OCI-LY7 (cell line): ENCODE measurements around the gene KREMEN1. TPM values are rescaled to one million over a fixed set of nuclear protein-coding genes. Genes with fewer than 3 reads are reported as not detected.
"Not testable (repeated sequence)": the region's sequence is repeated elsewhere in the genome, so short reads cannot be mapped to it uniquely, and the experiment has no call there.

Experiments
- BruUV-seq: library from RNA; stranded (reverse); fragments of 400-500 nt; replicated peaks from 2 replicates; lab custom pipeline; 2021; lab: Mats Ljungman, UMichigan
- CTCF ChIA-PET: fragments of 300-600 bp; sonication (Branson Sonifier 250); formaldehyde crosslinking; loops from one replicate; lab custom pipeline; 2022; ENCODE audit warnings: antibody characterized with exemption; ENCODE audit not compliant: unreplicated experiment; lab: Charles Lee
- POLR2A ChIA-PET: fragments of 300-600 bp; sonication (Branson Sonifier 250); formaldehyde crosslinking; loops from one replicate; lab custom pipeline; 2022; ENCODE audit warnings: antibody characterized with exemption; lab: Charles Lee
- DNase-seq: peaks from one replicate; pipeline ENCODE4 v3.0.0-alpha.2; 2015; ENCODE audit warnings: low spot score
- H2AFZ ChIP-seq: fragments of 200-600 bp; sonication (generic), shearing (Covaris generic); 2 replicates; pipeline ENCODE4 v1.6.1; 2014; ENCODE audit warnings: mild to moderate bottlenecking, antibody characterized with exemption, low read length, moderate library complexity
- H3K27ac ChIP-seq: fragments of 200-600 bp; sonication (generic); 2 replicates; pipeline ENCODE4 v1.5.1; 2014; ENCODE audit warnings: mixed run types, low read depth, mild to moderate bottlenecking, moderate library complexity, low read length, inconsistent platforms; ENCODE audit not compliant: poor library complexity, severe bottlenecking
- H3K36me3 ChIP-seq: fragments of 200-600 bp; sonication (generic); 2 replicates; pipeline ENCODE4 v1.6.1; 2014; ENCODE audit warnings: mild to moderate bottlenecking, antibody characterized with exemption, low read length, moderate library complexity, mixed read lengths; ENCODE audit not compliant: insufficient read depth
- H3K4me1 ChIP-seq: fragments of 200-600 bp; sonication (generic); 2 replicates; pipeline ENCODE4 v1.5.1; 2014; ENCODE audit warnings: mild to moderate bottlenecking, low read length; ENCODE audit not compliant: insufficient read depth, poor library complexity, severe bottlenecking
- H3K4me2 ChIP-seq: fragments of 200-600 bp; sonication (generic); 2 replicates; pipeline ENCODE4 v1.6.1; 2014; ENCODE audit warnings: mild to moderate bottlenecking, low read length
- H3K4me3 ChIP-seq: fragments of 200-600 bp; sonication (generic); 2 replicates; pipeline ENCODE4 v1.5.1; 2014; ENCODE audit warnings: mild to moderate bottlenecking, low read depth, low read length; ENCODE audit not compliant: poor library complexity, severe bottlenecking
- H3K79me2 ChIP-seq: fragments of 200-600 bp; sonication (generic); 2 replicates; pipeline ENCODE4 v1.6.1; 2016; ENCODE audit warnings: low read depth, mild to moderate bottlenecking, low read length, moderate library complexity, mixed read lengths; ENCODE audit not compliant: insufficient read depth
- H3K9me2 ChIP-seq: fragments of 200-600 bp; sonication (generic); 2 replicates; pipeline ENCODE4 v1.6.1; 2016; ENCODE audit warnings: mild to moderate bottlenecking, low read length, mixed read lengths; ENCODE audit not compliant: insufficient read depth
- H3K9me3 ChIP-seq: fragments of 200-600 bp; sonication (generic); 2 replicates; pipeline ENCODE4 v1.6.1; 2014; ENCODE audit warnings: mild to moderate bottlenecking, mixed run types, low read length, mixed read lengths
- H4K20me1 ChIP-seq: fragments of 200-600 bp; sonication (generic); 2 replicates; pipeline ENCODE4 v1.6.1; 2014; ENCODE audit warnings: mild to moderate bottlenecking, antibody characterized with exemption, low read length, moderate library complexity, mixed read lengths; ENCODE audit not compliant: insufficient read depth
- EZH2phosphoT487 ChIP-seq: fragments of 200-600 bp; sonication (generic); IDR thresholded peaks from 2 replicates; pipeline ENCODE4 v1.6.1; 2018; ENCODE audit warnings: low read depth, borderline replicate concordance, mild to moderate bottlenecking, mixed run types, antibody characterized with exemption, low read length, moderate library complexity, mixed read lengths
- intact Hi-C: fragments of 100-400 bp; cut with micrococcal nuclease; formaldehyde crosslinking; loops from one replicate; pipeline ENCODE4 v1.10.0; 2022; ENCODE audit not compliant: unreplicated experiment
- total RNA-seq, 2 experiments: library from RNA; depleted of rRNA in 1 of 2; stranded (reverse); fragments of >200 nt in 1 of 2; shearing (Covaris generic) in 1 of 2; gene quantifications; 2 replicates each; pipeline ENCODE4 v1.2.3, GENCODE V29; 2014 to 2022
- TF ChIP-seq, protein P1 (sequence below): fragments of 200-600 bp; sonication (generic); conservative IDR thresholded peaks from 2 replicates; pipeline ENCODE4 v1.5.1; 2014; ENCODE audit warnings: mild to moderate bottlenecking, antibody characterized with exemption, low read length, moderate library complexity, mixed read lengths

Gene KREMEN1
- total RNA-seq, 2 experiments from 2014 or later: not detected

- H3K79me2 ChIP-seq: no peaks in the 10 kb centered on the region
- no peak for DNase-seq
- CTCF ChIA-PET: no interaction called here
Observed at GRCh38 chr22:29037340-29037932, 35.4 kb upstream of the KREMEN1 start.

DNA sequence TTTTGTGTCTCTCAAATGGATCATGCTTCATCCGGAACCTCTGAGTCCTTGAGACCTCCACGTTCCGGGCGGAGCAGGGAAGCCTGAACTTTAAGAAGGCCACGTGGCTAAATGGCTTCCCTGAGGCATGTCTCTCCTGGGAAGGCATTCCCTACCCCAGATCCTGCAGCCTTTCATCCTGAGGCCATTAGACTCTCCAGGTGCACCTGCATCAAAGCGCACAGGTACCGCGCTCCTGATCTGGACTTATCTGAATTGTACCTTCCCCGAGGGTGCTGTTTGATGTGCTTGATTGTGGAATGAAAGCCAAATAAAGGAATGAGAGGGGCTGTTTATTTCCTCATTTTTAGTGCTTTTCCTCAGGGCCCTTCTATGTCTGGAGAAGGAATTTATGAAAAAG is 33.7 kb upstream of the KREMEN1 start:
- H3K9me2 ChIP-seq: no peaks in the 10 kb centered on the region
- BruUV-seq: no TSS peak
- POLR2A ChIA-PET: interaction anchor here (0.6 kb wide), 1 partner anchor 206 kb away, joined by 7 read pairs; no protein-coding TSS in a partner anchor

More at GRCh38 chr22:29037340-29037932, 35.4 kb upstream of the KREMEN1 start:
- POLR2A ChIA-PET: interaction anchor here (0.7 to 1.1 kb wide), 2 partner anchors 14 to 192 kb away, joined by 3 to 4 read pairs; no protein-coding TSS in a partner anchor
- no peak for TF ChIP-seq EZH2phosphoT487
- TF ChIP-seq, protein P1, sequence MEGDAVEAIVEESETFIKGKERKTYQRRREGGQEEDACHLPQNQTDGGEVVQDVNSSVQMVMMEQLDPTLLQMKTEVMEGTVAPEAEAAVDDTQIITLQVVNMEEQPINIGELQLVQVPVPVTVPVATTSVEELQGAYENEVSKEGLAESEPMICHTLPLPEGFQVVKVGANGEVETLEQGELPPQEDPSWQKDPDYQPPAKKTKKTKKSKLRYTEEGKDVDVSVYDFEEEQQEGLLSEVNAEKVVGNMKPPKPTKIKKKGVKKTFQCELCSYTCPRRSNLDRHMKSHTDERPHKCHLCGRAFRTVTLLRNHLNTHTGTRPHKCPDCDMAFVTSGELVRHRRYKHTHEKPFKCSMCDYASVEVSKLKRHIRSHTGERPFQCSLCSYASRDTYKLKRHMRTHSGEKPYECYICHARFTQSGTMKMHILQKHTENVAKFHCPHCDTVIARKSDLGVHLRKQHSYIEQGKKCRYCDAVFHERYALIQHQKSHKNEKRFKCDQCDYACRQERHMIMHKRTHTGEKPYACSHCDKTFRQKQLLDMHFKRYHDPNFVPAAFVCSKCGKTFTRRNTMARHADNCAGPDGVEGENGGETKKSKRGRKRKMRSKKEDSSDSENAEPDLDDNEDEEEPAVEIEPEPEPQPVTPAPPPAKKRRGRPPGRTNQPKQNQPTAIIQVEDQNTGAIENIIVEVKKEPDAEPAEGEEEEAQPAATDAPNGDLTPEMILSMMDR: no peak
- H3K4me3 ChIP-seq: no peak overlapping the region
- H4K20me1 ChIP-seq: no peaks in the 10 kb centered on the region; the same call in 1 of the 2 replicates
- no peak overlapping the region for H3K27ac ChIP-seq
- H3K4me2 ChIP-seq: no peak overlapping the region
- intact Hi-C loops: no loop called here
- no peaks in the 10 kb centered on the region for H3K36me3 ChIP-seq
- BruUV-seq: no TSS peak
- no peak overlapping the region for H2AFZ ChIP-seq
- H3K9me3 ChIP-seq: no peaks in the 10 kb centered on the region
- H3K4me1 ChIP-seq: no peaks in the 10 kb centered on the region
- no peaks in the 10 kb centered on the region for H3K9me2 ChIP-seq

DNA sequence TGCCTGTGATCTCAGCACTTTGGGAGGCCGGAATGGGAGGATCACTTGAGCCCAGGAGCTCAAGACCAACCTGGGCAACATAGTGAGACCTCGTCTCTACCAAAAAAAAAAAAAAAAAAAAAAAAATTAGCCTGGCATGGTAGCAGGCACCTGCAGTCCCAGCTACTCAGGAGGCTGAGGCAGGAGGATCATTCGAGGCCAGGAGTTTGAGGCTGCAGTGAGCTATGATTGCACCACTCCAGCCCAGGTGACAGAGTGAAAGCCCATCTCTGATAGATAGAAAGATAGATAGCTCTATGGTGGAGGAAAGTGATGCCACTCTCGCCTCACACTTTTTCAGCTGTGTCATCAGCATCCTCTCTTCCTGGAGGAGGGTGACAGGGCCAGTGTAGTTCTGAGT is 33.2 kb upstream of the KREMEN1 start:
- H4K20me1 ChIP-seq, H3K79me2 ChIP-seq, H3K4me1 ChIP-seq, H3K4me2 ChIP-seq, BruUV-seq, H3K27ac ChIP-seq, H3K9me3 ChIP-seq, H3K36me3 ChIP-seq, H2AFZ ChIP-seq, DNase-seq, H3K4me3 ChIP-seq, CTCF ChIA-PET, H3K9me2 ChIP-seq: not testable (repeated sequence)
- POLR2A ChIA-PET: interaction anchor here (0.6 kb wide), 2 partner anchors 207 to 1124 kb away, joined by 3 to 7 read pairs; no protein-coding TSS in a partner anchor
- intact Hi-C loops: loop anchor here (1.0 to 5.0 kb wide), 3 partner anchors 184 to 439 kb away; no protein-coding TSS in a partner anchor

More for the DNA sequence above, 33.7 kb upstream of the KREMEN1 start:
- no peak for DNase-seq
- H3K4me3 ChIP-seq: no peak overlapping the region
- no peaks in the 10 kb centered on the region for H3K4me1 ChIP-seq
- no peaks in the 10 kb centered on the region for H3K36me3 ChIP-seq
- H3K9me3 ChIP-seq: no peaks in the 10 kb centered on the region
- H3K79me2 ChIP-seq: no peaks in the 10 kb centered on the region
- no peak for TF ChIP-seq EZH2phosphoT487
- TF ChIP-seq, protein P1: no peak
- no peak overlapping the region for H3K27ac ChIP-seq
- H4K20me1 ChIP-seq: no peaks in the 10 kb centered on the region; the same call in 1 of the 2 replicates
- CTCF ChIA-PET: no interaction called here
- no peak overlapping the region for H3K4me2 ChIP-seq
- intact Hi-C loops: no loop called here
- H2AFZ ChIP-seq: no peak overlapping the region
